Activated gamma-delta T cell treated with Interleukin-2 at 50 U/mL for 16 hours (primary cell): ENCODE results near the gene CARD19.

ENCODE experiments used
- DNase-seq: peaks from one replicate; pipeline ENCODE4 v3.0.0-alpha.2; 2020

CARD19 gene

DNA sequence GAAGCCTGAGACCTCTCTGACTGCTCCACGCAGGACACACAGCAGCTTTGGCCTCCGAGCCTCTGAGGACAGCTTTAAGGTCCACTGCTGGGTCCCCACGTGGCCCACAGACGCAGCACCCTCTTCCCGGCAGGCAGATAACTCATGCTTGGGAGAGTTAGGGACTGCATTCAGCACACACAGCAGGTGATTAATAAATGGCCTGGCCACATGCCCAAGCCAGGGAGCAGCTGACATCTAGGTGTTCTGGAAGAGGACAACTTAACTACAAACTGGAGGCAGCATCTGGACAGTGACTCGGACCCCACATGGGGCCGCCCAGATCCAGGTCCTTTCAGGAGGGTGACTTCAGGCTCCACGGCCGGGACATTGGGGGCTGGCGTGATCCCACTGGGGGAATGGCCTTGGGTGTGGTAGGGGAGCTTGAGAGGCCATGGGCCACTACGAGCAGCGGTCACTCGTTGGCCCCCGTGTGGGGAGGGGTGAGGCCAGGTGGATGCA is 26.8 kb downstream of the CARD19 start:
- no peak for DNase-seq

DNA sequence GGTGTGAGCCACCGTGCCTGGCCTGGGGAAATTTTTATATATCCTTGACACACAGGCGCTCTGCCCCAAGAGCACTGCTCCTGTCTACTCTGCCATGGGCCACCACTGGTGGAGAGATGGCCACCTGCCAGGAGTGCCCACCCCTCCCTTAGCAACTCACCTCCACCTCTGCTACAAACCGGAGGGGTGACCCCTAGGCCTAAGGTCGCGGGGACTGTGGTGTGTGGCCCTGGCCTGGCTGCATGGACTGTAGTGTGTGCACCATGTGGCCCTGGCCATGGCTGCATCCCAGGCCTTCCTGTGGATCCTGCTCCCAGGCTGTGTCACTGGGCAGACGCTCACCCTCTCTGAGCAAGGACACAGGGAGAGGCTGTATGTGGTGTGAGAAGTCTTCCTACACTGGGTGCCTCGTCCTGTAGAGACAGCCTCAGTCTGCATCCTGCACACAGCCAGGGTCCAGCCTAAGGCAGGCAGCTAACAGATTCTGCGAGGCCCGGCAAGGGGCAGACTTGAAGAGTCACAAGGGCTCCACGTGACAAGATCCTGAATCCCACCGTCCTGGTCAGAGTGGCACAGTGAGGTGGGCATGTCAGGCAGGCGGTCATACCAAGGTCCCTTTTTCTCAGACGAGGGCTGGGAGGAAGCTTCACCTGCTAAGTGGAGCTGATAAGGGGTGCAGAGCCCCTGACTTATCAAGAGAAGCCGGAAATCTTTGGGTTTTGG is 27.7 kb downstream of the CARD19 start:
- no peak for DNase-seq

DNA sequence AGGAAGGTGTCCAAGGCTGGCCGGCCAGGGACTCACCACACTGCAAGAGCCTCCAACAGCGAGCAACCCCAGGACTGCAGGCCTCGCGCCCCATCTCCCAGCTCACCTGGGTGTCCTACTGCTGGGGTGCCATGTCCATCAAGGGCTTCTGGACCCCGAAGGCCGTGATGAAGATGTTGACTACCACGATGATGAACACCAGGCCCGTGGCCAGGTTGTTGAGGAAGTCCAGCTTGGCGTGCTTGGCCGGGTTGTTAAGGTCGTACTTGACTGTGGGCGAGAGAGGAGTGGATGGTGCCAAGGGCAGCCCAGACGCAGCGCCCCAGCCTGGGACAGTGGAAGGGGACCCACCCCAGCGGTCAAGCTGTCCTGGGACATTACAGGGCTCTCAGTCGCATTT is 28.8 kb downstream of the CARD19 start:
- no peak for DNase-seq

DNA sequence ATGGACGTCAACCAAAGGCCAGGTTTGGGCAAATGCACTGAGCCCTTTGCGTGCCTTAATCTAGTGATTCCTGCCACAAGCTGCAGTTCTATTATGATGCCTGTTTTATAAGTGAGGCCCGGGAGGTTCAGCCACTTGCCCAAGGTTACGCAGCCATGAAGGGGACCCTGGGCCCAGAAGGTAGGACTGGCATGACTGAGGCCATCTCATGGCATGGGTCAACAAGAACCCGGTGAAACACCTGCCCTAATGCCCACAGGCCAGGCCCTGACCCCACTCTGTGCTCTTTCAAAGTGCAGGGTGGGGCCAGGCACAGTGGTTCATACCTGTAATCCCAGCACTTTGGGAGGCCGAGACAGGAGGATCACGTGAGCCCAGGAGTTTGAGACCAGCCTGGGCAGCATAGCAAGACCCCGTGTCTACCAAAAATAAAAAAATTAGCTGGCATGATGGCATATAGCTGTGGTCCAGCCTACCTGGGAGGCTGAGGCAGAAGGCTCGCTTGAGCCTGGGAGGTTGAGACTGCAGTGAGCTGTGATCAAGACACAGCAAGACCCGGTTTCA is 29.4 kb downstream of the CARD19 start:
- DNase-seq = no peak

DNA sequence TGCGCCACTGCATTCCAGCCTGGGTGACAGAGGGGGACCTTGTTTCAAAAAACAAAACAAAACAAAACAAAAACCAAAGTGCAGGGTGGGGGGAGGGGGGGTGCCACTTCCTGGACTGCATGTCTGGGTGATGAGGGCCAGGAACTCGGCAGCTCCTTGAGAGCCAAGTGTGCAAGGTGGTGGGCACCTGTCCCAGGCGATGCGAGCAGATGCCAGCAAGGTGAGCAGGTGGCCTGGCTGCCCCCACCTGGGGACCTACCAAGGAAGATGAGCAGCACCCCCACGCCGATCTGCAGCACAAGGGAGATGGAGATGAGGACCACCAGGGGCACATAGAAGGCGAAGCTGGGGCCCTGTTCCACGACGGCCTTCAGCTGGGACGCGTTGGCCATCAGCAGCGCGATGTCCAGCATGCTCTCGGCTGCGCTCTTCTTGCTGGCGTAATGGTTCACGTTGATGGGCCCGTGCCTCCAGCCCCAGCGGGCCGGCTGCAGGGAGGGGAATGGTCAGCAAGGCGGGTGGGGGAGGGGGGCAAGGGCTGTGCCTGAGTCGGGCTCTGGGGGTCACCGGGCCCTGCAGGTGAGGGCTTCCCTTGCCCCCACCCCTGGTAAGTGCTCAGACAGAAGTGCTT is 30.2 kb downstream of the CARD19 start:
- DNase-seq = peak; percentile 45

DNA sequence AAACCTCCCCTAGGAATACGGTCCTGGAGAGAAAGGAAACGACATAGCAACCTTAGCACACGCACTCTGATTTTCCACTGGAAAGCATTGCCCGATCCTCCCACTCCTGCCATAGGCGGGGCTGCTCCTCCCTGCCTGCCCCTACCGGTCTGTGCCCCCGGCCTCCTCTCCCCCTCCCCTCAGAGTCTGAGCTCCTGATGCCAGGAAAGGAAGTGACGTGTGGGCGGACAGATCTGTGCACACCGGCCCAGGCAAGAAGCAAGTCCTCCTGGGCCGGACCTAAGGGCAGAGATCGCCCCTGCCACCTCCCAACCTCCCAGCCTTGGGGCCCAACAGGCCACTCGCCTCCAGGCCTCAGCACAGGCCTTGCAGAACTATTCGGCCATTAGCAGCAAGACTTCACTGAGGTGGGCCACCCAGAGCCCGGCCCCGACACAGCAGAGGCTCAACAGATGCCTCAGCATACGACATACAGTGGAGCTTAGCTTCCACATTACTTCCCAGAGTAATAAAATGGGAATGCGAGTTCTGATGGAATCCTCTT is 30.9 kb downstream of the CARD19 start:
- no peak for DNase-seq

DNA sequence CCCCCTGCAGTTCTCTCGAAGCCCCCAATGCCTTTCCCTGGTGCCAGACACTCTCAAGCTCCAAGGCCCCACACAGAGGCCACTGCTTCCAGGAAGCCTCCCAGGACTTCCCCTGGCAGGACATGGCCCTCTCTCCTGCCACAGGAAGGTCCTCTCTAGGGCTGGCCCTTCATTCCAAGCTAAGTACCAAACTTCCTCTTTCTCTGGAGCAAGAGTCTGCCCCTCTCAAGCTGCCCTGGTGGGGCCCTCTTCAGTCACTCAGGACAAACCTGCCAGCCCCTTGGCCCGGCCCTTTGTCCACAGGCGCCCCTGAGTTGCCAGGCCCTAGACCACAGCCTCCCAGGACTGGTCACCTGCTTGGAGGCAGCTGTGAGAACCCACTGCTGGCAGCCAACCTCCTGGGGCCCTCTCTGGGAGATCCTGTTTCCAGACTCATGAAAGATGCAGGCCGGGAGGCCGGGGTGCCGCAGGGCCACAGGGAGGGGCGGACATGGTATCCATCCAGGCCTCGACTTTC is 31.4 kb downstream of the CARD19 start:
- DNase-seq = no peak

DNA sequence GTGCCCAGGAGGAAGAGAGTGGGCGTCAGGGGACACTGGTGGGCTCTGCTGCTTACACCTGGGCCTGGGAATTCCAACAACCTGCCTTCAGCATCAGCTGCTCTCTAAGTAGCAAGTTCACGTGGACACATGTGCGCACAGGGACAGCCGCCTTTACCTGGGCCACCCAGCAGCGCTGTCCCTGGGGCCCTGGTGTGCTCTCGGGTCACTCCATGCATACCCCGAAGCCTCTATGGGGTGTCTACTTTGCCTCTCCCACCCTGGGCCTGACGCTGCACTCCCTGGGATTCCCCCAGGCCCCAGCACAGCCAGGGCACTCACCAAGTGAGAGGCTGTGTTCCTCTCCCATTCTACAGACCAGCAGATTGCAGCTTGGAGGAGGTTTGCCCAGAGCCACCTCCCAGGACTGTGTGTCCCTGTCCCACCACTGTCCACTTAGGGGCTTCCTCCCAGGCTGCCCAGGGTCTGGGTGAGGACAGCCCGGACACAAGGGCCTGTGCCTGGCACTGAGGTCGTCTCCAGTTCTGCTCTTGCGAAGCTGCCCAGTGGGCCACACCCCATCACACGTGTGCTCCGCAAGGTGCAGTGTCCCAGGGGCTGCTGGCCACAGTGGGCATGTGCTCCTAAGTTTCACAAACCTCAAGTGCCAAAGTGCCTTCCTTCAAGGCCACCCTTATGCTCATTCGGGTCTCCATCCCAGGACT is 32.1 kb downstream of the CARD19 start:
- DNase-seq = no peak

DNA sequence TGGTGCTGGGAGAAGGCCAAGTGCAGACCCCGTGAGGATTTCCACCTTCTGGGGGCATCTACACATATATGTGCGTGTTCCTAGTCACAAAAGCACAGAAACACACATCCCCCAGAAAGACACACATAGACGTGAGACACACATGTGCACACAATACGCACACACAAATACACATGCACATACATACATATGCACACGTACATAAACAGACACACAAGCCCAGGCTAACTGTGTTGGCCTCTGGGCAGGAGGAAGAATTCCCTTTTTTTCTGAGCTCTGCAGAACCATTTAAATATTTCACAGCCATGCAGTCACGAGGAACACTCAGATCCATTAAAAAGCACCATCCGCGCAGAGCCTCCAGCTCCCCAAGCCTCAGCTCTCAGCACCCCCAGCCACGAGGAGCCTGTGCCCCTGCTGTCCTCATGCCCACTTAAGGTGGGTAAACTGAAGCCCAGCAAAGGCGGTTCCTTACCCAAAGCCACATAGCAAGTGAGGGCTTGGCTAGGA is 32.8 kb downstream of the CARD19 start:
- DNase-seq = no peak

DNA sequence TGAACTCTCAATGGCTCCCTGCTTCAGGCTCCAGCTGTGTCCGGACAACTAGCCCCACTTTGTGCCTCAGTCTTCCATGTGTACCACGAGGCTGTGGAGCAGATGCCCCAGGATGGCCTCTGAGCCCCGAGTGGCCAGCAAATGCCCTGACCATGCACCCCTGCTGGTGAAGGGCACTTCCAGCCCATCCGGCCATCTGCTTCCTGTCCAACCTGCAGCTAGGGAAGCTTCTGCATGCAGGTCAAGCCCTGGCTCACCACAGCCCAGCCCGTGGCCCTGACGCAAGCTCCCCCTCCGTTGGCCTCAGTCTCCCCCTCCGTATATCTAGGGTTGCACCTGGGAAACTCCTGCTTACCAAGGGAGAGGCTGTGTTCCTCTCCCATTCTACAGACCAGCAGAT is 33.3 kb downstream of the CARD19 start:
- no peak for DNase-seq

DNA sequence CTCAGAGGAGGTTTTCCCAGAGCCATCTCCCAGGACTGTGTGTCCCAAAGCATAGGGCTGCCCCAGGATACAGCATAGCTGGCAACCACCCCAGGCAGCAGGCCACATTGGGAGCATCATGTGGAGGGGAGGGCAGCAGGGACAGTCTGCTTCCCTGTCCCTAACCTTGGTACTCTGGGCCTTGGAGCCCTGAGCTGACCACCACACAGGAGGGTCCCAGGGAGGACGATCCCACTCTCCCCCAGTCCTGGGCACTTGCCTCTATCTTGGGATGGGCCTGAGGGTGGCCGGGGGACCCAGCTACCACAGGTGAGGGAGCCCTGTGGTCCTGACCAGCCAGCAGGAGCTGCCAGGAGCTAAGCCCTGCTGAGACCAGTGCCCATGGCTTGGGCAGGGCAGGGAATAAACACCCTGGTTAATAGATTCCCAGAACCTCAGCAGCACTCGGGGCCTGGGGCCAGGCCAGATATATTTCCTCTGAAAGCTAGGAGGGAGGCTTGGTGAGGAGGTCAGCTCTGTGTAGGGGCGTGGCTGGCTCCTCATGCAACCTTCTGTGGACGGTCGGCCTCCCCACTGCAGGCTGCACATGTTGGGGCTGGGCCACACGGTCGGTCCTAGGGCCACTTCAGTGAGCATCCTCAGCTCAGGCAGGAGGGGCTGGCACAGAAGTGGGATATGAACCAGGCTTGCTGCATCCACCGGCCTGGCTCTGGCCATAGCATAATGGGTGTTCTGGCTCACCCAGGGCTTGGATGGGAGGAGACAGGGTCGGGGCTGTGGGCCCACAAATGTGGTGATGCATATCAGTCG is 33.9 kb downstream of the CARD19 start:
- DNase-seq = no peak

DNA sequence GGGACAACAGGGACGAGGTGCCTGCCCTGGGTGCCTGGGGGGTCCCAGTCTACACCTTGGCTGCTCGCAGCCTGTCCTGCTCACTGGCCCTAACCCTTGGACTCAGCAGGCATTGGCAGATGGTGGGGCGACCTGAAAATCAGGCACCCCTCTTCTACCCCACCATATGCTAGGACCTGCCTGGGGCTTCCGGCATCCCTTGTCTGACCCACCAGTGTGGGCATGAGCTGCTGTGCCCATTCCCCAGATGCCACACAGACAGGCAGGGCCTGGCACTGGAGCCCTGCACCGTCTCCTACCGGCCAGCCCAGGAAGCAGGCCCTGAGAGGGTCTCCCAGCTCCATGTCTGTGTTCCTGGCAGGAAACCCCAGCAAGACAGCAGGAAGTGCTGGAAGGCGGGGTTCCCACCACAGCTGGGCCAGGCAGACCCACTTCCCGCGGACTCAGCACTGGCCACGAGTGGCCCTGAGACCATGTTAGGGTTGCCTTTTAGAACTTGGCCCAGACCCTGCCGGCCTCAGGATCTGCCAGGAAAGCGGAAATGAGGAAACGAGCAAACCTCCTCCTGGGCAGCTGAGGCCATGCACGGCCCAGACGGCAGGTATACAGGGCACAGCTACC is 35.0 kb downstream of the CARD19 start:
- DNase-seq = no peak

DNA sequence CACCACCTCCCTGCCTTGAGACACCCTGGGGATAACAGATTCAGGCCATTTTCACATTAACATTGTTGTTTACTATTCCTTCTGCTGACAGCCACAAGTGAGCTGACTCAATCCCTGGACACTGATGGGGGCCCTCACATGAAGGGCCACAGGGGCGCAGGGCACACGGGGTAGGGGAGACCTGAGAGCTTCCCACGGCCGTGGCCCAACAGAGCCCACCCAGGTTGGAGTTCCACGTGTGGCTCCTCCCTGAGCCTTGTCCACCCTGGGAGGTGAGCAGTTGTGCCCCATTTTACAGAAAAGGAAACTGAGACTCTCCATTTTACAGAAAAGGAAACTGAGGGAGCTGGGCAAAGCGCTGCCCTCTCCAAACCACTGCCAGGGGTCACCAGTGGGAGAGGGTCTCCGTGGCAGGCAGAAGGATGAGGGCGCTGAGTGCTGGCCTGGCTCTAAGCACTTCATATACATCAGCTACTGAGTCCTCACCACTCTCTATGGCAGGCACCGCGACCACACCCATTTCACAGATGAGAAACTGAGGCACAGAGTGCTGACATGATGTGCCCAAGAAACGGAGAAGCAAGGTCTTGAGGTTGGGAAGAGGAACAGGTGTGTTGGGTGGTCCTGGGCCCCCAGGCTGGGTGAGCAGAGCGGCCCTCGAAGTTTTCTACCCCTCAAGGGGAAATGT is 35.7 kb downstream of the CARD19 start:
- DNase-seq = no peak

DNA sequence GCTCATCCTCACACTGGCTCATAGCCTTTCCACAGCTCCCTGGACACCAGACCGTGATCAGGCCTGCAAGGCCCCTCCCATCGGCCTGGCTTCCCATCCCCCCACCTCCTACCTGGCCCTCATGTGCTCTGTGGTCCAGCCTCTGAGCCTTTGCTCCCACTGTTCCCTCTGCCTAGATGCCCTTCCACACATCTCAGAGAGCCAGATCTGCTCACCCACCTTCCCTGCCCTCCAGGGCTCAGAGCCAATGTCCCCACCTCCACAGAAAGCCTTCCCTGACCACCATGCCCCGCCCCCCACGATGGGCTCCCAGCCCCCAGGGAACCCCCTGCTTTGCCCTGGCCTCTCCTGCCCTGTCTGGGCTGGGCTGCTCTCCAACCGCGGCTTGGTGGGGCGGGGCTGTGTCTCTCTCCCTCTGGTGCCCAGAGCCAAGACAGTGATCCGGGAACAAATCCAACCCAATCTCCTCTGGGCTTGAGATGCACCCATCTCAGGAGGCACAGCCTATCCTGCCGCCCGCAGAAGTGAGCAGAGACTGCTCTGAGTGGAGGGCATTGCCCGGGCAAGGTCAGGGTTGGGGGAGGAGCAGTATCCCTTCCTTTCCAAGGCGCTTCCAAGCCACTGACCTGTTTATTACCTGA is 36.4 kb downstream of the CARD19 start:
- no peak for DNase-seq

DNA sequence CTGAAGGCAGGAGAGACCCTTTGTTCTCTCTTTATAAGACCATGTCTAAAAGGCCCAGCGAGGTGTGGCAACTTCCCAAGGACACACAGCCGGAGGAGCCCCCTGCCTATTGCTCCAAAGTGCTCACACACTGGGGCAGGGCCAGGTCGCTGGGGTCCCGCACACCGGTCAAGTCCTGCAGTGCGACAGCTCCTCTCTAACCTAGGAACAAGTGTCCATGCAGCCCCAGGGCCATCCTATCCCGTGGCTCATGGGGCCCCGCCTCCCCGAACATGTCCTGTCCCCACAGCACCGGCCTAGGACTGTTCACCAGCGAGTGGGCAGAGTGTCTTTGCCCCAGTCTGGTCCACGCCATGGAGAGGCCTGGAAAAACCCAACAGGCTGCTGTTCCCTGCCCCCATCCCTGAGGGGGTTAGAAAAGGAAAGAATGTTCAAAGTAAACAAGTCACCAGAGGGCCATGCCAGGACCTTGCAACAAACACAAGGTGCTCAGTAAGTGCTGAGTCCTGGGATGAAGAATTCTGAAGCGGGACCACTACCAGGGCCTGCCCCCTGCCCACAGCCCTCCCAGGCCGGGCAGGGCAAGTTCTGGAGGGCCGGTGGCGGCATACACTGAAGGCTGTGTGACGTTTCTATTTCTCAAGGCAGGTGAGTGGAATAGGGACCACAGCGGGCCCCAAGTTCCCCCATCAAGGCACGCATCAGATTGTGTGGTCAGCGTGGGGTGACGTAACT is 37.1 kb downstream of the CARD19 start:
- no peak for DNase-seq

DNA sequence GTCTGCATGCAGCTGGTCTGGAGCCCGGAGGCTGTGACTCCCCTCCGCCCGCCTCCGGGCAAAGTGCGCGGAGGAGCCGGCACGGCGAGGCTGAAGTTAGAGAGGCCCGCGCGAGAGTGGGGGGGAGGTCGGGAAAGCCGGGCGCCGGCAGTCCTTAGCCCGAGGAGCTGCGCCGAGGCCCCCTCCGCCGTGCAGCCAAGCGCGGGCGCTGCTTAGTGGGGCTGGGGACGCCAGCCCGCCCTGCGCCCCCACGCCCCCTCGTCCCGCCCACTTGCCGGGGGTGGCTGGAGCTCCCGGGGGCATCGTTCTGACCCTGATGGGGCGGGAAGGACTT is 37.6 kb downstream of the CARD19 start:
- DNase-seq = peak; percentile 45

DNA sequence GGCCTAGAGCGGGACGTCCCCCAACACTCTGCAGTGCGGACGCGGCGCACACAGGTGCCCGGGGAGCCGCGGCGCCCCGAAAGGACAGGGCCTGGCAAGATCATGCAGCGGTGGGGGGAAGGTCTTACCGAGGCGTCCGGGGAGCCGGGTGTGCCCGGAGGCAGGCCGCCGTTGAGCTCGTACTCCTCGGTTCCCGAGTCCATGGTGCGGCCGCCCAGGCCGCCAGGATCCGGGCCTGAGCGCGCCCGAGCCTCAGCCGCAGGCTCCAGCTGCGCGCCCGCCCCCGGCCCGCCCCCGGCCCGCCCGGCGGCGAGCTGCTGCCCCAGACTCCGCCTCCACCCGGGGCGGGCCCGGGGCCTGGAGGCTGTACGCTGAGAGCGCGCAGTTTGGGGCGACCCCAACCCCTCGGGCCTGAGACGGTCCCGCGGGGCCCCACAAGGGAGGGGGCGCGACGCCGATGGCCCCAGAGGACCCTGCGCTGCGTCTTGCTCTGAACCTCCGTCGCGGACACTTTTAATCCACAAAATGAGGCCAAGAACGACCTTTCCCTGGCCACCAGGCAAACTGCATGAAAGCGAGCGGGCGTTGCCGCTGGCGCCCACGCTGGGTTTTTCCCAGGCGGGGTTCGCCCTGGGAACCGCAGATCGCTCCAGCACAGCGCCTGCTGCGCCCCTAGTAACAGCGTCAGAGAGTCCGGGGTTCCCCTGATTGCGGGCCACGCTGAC is 38.2 kb downstream of the CARD19 start, which contains the start of gene NINJ1:
TSS of gene NINJ1 (minus strand) at position 237 of the 725 bp plus-strand sequence. CDS start at position 203, 34 bp downstream.
- DNase-seq = peak; percentile 63

DNA sequence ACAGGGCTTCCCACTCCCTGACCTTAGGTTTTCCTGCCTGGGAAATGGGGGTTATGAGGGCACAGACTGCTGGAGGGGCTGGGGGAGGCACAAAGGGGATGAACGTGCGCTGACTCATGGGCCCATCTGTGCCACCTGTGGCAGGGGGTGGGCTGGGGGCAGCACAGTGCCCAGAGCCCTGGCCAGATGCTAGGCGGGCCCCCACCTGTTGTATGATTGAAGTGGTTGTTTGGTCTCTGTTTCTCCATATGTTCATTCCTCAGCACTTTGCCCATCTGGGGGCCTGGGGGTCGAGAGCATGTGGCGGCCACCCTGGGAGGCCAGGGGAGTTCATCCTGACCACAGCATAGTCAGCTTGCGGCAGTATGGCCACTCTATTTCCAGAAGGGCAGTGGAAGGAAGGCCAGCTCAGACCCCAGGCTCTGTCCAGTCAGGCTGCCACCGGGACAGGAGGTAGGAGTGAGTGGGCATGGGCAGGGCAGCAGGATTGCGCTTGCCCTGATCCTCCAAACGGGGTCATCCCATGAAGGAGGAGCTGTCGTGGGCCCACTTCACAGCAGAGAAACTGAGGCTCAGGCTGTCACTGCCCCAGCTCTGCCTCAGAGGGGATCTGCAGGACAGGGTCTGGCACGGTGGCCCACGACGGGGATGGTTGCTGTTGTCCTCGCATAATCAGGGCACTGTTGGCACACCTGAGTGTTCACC is 38.9 kb downstream of the CARD19 start:
- no peak for DNase-seq
